Thyroid gland (tissue), 4 donors: ENCODE measurements around the gene THBS1.

Experiments used
- POLR2A ChIP-seq, 2 donors: fragments of 450-650 bp; IDR thresholded peaks; one replicate each; pipeline ENCODE4 v1.6.1; 2017; ENCODE audit warnings: antibody characterized with exemption in 2 of 2, mild to moderate bottlenecking in 2 of 2, moderate library complexity in 1 of 2
- TF ChIP-seq, protein P1 (sequence below), 6 experiments: fragments of 200-600 bp in 3 of 6; fragments of 450-650 bp in 3 of 6; sonication (generic) in 3 of 6; IDR thresholded peaks; one replicate each; pipeline ENCODE4 v1.5.1; 2016 to 2019; ENCODE audit warnings: antibody characterized with exemption in 6 of 6, mild to moderate bottlenecking in 2 of 6, inconsistent platforms in 1 of 6, moderate library complexity in 1 of 6

DNA sequence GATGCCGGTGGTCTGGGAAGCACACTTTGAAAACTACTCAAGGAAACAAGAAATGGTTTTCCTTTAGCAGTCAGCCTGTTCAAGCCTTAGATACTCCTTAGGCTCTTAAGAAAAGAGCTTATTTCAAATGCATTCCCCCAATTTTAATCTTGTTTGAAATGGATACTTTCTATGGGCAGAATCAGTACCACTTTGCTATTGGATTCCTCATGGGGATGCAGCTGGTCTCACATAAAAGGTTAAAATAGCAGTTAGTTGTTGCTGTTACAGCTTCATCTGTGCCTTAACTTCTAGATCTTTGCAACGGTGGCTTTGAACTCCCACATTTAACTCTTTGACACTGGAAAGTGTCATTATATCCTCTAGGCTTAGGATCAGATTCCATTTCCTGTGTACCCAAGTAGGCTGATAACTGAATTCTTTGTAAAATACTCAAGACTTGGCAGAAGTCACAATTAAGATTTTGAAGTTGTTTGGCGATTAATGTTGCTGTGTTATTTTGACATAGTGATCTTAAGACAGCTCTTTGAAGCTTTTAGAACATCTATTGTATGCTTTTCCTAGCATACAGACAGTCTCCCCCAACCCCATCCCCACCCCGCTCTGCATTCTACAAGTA is 2.2 kb downstream of the THBS1 start:
- TF ChIP-seq POLR2A (IDR thresholded peaks at IDR 0.05): no peak
- TF ChIP-seq, protein P1, sequence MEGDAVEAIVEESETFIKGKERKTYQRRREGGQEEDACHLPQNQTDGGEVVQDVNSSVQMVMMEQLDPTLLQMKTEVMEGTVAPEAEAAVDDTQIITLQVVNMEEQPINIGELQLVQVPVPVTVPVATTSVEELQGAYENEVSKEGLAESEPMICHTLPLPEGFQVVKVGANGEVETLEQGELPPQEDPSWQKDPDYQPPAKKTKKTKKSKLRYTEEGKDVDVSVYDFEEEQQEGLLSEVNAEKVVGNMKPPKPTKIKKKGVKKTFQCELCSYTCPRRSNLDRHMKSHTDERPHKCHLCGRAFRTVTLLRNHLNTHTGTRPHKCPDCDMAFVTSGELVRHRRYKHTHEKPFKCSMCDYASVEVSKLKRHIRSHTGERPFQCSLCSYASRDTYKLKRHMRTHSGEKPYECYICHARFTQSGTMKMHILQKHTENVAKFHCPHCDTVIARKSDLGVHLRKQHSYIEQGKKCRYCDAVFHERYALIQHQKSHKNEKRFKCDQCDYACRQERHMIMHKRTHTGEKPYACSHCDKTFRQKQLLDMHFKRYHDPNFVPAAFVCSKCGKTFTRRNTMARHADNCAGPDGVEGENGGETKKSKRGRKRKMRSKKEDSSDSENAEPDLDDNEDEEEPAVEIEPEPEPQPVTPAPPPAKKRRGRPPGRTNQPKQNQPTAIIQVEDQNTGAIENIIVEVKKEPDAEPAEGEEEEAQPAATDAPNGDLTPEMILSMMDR (IDR thresholded peaks at IDR 0.05): no peak
